Vagina (tissue), 2 donors: ENCODE results near the gene MIER3. TPM values are rescaled to one million over a fixed set of nuclear protein-coding genes. Genes with fewer than 3 reads are reported as not detected.

Experiments
- DNase-seq, 2 donors: peaks; one replicate each; pipeline ENCODE4 v3.0.0-alpha.2; 2017; ENCODE audit errors: extremely low spot score in 2 of 2
- H3K27ac ChIP-seq: fragments of 200-600 bp; sonication (generic); one replicate; pipeline ENCODE4 v1.5.1; 2019
- H3K27me3 ChIP-seq: fragments of 200-600 bp; sonication (generic); one replicate; pipeline ENCODE4 v1.5.1; 2019
- H3K36me3 ChIP-seq, 2 donors: fragments of 200-600 bp; sonication (generic); one replicate each; pipeline ENCODE4 v1.5.1; 2017 to 2019
- H3K4me1 ChIP-seq: fragments of 200-600 bp; sonication (generic); one replicate; pipeline ENCODE4 v1.5.1; 2019
- H3K4me3 ChIP-seq, 2 donors: fragments of 200-600 bp; sonication (generic); 1 replicate in 1 of 2; 2 replicates in 1 of 2; pipeline ENCODE4 v1.5.1; 2016 to 2019
- H3K9me3 ChIP-seq: fragments of 200-600 bp; sonication (generic); one replicate; pipeline ENCODE4 v1.5.1; 2019
- CTCF ChIP-seq, 3 experiments: fragments of 450-650 bp in 2 of 3; fragments of 200-600 bp in 1 of 3; sonication (generic) in 1 of 3; IDR thresholded peaks; one replicate each; pipeline ENCODE4 v1.5.1; 2017 to 2019; ENCODE audit warnings: antibody characterized with exemption in 3 of 3, mild to moderate bottlenecking in 2 of 3, moderate library complexity in 2 of 3
- POLR2A ChIP-seq, 2 donors: fragments of 450-650 bp; IDR thresholded peaks; one replicate each; pipeline ENCODE4 v1.6.1; 2017; ENCODE audit warnings: antibody characterized with exemption in 2 of 2, mild to moderate bottlenecking in 2 of 2, moderate library complexity in 2 of 2
- POLR2AphosphoS5 ChIP-seq, 2 donors: sonication (generic); formaldehyde crosslinking; IDR thresholded peaks; one replicate each; pipeline ENCODE4 v1.9.0; 2017; ENCODE audit warnings: antibody characterized with exemption in 2 of 2, mild to moderate bottlenecking in 2 of 2, low read depth in 1 of 2; ENCODE audit not compliant: insufficient read depth in 1 of 2
- intact Hi-C: fragments of 100-400 bp; cut with DNase I; formaldehyde crosslinking; loops from one replicate; pipeline ENCODE4 v1.15.1; 2023
- total RNA-seq: library from RNA; depleted of rRNA; stranded (reverse); fragments of >200 nt; gene quantifications from one replicate; pipeline ENCODE4 v1.2.3, GENCODE V29; 2016

MIER3 gene
- total RNA-seq, 1 donor from 2014 or later, result 16.0 TPM

GRCh38 chr5:56908942-56909293 lies 43.0 kb downstream of the MIER3 start:
- Histone ChIP-seq H3K4me1 (peaks cover 8% of the 10 kb centered on the region), H3K4me3 (peak overlapping the region; percentile 60 to 72), H3K27ac (peak overlapping the region; percentile 95), H3K9me3 (no peaks in the 10 kb centered on the region), H3K36me3 (no peaks in the 10 kb centered on the region), H3K27me3 (no peaks in the 10 kb centered on the region)
- intact Hi-C loops, result loop anchor here (5.0 kb wide), 1 partner anchor 263 kb away; the partner anchor contains the start of gene GPBP1
- TF ChIP-seq POLR2A (IDR thresholded peaks at IDR 0.05) (no peak), CTCF (IDR thresholded peaks at IDR 0.05) (no peak), POLR2AphosphoS5 (IDR thresholded peaks at IDR 0.05; ENCODE audit: insufficient read depth in 1 of 2, low read depth in 1 of 2) (no peak)
- peak in 1 of 2 donors; percentile 88 for DNase-seq

- Histone ChIP-seq H3K4me3 (no peak overlapping the region), H3K27ac (no peak overlapping the region), H3K36me3 (no peaks in the 10 kb centered on the region), H3K4me1 (no peaks in the 10 kb centered on the region), H3K27me3 (no peaks in the 10 kb centered on the region), H3K9me3 (no peaks in the 10 kb centered on the region)
- TF ChIP-seq POLR2AphosphoS5 (IDR thresholded peaks at IDR 0.05; ENCODE audit: insufficient read depth in 1 of 2, low read depth in 1 of 2) (no peak), CTCF (IDR thresholded peaks at IDR 0.05) (peak; percentile 12 to 63 (median 60))
- no peak for DNase-seq
- intact Hi-C loops, result loop anchor here (5.0 kb wide), 1 partner anchor 321 kb away; no protein-coding TSS in a partner anchor
Observed at GRCh38 chr5:56900858-56901578, 50.9 kb downstream of the MIER3 start.

- no peak overlapping the region for H3K27ac ChIP-seq
- no peaks in the 10 kb centered on the region for H3K9me3 ChIP-seq
- DNase-seq, result no peak
- TF ChIP-seq POLR2A (IDR thresholded peaks at IDR 0.05) (no peak), POLR2AphosphoS5 (IDR thresholded peaks at IDR 0.05; ENCODE audit: insufficient read depth in 1 of 2, low read depth in 1 of 2) (no peak), CTCF (IDR thresholded peaks at IDR 0.05) (no peak)
- H3K4me3 ChIP-seq, result no peak overlapping the region
- intact Hi-C loops, result loop anchor here (5.0 kb wide), 1 partner anchor 322 kb away; no protein-coding TSS in a partner anchor
- no peaks in the 10 kb centered on the region for H3K36me3 ChIP-seq
- no peaks in the 10 kb centered on the region for H3K4me1 ChIP-seq
- H3K27me3 ChIP-seq, result no peaks in the 10 kb centered on the region
Observed at GRCh38 chr5:56900395-56900794, 51.5 kb downstream of the MIER3 start.

GRCh38 chr5:56898213-56898612 lies 53.7 kb downstream of the MIER3 start:
- H3K4me1 ChIP-seq, result no peaks in the 10 kb centered on the region
- H3K36me3 ChIP-seq, result peaks cover 0 to 11% of the 10 kb centered on the region in 2 donors
- intact Hi-C loops, result no loop called here
- H3K4me3 ChIP-seq, result no peak overlapping the region
- H3K27ac ChIP-seq, result no peak overlapping the region
- H3K9me3 ChIP-seq, result no peaks in the 10 kb centered on the region
- DNase-seq, result no peak
- no peaks in the 10 kb centered on the region for H3K27me3 ChIP-seq
- TF ChIP-seq CTCF (IDR thresholded peaks at IDR 0.05) (no peak), POLR2AphosphoS5 (IDR thresholded peaks at IDR 0.05; ENCODE audit: insufficient read depth in 1 of 2, low read depth in 1 of 2) (no peak), POLR2A (IDR thresholded peaks at IDR 0.05) (no peak)

GRCh38 chr5:56896763-56897162 lies 55.2 kb downstream of the MIER3 start:
- no peak for DNase-seq
- H3K36me3 ChIP-seq, result peaks cover 0 to 11% of the 10 kb centered on the region in 2 donors
- no peak overlapping the region for H3K4me3 ChIP-seq
- H3K27me3 ChIP-seq, result no peaks in the 10 kb centered on the region
- no peaks in the 10 kb centered on the region for H3K4me1 ChIP-seq
- TF ChIP-seq POLR2A (IDR thresholded peaks at IDR 0.05) (no peak), CTCF (IDR thresholded peaks at IDR 0.05) (no peak), POLR2AphosphoS5 (IDR thresholded peaks at IDR 0.05; ENCODE audit: insufficient read depth in 1 of 2, low read depth in 1 of 2) (no peak)
- no peaks in the 10 kb centered on the region for H3K9me3 ChIP-seq
- intact Hi-C loops, result no loop called here
- no peak overlapping the region for H3K27ac ChIP-seq
